HFF-Myc (cell line): ENCODE measurements around the gene BTRC.

ENCODE experiments used
- DNase-seq: peaks from one replicate; pipeline ENCODE4 v3.0.0-alpha.2; 2011; ENCODE audit warnings: low read depth; ENCODE audit errors: extremely low read depth
- H3K4me3 ChIP-seq: replicated peaks from 2 replicates; pipeline ENCODE4 v1.5.1; 2011; ENCODE audit warnings: low read depth, mild to moderate bottlenecking, control low read depth, low read length
- TF ChIP-seq, protein P1 (sequence below): IDR thresholded peaks from 2 replicates; pipeline ENCODE4 v1.5.1; 2012; ENCODE audit warnings: mild to moderate bottlenecking, low read depth, low read length, control low read depth; ENCODE audit errors: missing control alignments

Gene BTRC

DNA sequence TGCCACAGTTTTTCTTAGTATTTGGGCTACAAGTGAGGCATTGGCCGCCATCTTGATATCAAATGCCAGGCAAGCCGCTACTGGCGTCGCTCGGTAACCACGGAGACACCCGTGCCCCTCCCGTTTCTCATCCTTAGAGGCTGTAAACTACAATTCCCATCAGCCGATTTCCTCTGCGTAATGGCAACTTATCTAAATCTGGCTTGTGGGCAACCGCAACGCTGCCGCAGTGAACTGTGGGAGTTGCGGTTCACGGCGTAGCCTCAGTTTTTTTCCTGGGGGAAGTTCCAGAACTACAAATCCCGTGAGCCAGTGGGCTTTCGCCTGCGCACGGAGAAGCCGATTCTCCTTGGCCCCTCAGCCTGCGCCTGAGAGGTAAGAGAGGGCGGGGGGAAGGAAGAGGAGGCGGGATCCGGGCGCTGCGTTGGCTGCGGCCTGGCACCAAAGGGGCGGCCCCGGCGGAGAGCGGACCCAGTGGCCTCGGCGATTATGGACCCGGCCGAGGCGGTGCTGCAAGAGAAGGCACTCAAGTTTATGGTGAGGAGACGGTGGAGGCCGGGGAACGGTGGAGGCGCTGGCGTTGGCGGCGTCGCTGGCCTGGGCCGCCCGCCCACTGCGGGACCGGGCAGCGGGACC, at the start of gene BTRC:
TSS of gene BTRC (plus strand) at position 474 of the 636 bp plus-strand sequence. CDS start at position 490, 16 bp downstream.
- H3K4me3 ChIP-seq, result peak within 1 kb of the TSS; percentile 82
- peak; percentile 99 for DNase-seq
- TF ChIP-seq, protein P1, sequence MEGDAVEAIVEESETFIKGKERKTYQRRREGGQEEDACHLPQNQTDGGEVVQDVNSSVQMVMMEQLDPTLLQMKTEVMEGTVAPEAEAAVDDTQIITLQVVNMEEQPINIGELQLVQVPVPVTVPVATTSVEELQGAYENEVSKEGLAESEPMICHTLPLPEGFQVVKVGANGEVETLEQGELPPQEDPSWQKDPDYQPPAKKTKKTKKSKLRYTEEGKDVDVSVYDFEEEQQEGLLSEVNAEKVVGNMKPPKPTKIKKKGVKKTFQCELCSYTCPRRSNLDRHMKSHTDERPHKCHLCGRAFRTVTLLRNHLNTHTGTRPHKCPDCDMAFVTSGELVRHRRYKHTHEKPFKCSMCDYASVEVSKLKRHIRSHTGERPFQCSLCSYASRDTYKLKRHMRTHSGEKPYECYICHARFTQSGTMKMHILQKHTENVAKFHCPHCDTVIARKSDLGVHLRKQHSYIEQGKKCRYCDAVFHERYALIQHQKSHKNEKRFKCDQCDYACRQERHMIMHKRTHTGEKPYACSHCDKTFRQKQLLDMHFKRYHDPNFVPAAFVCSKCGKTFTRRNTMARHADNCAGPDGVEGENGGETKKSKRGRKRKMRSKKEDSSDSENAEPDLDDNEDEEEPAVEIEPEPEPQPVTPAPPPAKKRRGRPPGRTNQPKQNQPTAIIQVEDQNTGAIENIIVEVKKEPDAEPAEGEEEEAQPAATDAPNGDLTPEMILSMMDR, result no peak

- TF ChIP-seq, protein P1, result no peak
- no peak for DNase-seq
- no peak overlapping the region for H3K4me3 ChIP-seq
Measured at GRCh38 chr10:101304316-101304715, 49.6 kb upstream of the BTRC start.

DNA sequence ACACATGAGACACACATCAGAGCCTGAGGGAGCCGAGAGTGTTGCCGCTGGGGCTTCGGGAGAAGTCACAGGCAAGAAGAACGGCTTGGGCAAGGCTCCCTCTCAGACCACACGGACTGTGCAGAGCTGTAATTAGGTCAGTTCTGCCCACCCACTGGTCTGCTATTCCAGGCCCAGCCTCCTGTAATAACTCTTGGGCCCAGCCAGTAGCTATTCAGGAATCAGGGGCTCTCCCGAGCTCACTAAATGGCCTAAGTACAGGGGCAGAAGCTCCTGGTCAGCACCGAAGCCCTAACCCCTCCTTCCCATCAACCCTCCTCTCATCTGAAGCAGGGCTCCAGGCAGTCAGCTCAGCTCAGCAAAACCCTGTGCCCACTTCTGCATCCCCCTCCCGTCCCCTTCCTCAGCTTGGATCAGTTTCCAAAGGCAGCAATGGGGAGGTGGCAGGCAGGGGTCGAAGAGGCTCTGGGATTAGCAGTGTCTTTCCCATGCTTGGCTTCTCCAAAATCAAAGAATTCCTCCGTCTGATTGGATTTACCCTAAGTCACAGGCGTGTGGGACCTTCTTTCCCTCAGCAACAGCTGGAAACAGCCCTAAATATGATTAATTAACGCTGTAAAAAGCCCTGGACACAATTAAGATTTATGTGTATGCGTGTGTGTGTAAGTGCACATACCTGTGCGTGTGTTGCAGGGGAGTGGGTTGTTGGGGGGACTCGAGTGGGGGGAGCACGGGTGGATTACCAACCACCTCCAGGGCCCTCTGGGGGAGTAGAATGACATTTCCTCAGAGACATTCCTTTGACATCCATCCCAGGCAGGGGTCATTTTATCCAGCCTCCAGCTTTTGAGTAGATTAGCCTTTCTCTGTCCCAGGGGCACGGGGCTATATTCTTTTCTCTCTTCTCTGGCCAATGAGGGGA, 48.4 kb upstream of the BTRC start:
- no peak for DNase-seq
- TF ChIP-seq, protein P1, result no peak
- H3K4me3 ChIP-seq, result no peak overlapping the region

GRCh38 chr10:101308051-101308450, 45.9 kb upstream of the BTRC start:
- H3K4me3 ChIP-seq, result no peak overlapping the region
- no peak for DNase-seq
- TF ChIP-seq, protein P1, result no peak

DNA sequence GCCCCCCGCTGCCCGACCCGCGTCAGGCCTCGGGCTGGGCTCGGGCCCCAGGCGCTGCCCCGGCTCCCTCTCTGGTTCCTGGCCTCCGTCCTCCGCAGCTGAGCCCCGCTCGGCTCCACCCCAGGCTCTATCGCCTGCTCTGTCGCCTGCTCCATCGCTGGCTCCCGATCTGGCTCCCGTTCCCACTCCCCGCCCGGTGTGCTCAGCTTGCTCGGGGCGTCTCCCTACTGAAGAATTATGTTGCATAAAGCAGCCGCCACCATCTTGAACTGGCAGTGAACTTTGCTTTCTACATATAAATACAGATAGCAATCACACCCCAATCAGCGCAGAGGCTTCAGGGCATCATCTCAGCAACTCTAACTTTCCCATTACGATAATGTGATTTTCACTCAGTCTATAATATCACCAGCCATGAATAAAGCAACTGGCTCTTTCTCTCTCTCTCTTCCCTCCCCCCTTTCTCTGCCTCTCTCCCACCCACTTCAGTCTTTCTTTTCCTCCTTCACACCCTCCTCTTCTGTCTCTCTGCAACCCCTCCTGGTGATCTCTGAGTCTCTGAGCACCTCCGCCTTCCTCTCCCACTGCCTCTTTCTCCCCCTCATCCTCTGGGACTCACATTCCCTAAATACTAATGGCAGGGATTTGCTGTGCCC, 43.3 kb upstream of the BTRC start:
- no peak for DNase-seq
- TF ChIP-seq, protein P1, result no peak

DNA sequence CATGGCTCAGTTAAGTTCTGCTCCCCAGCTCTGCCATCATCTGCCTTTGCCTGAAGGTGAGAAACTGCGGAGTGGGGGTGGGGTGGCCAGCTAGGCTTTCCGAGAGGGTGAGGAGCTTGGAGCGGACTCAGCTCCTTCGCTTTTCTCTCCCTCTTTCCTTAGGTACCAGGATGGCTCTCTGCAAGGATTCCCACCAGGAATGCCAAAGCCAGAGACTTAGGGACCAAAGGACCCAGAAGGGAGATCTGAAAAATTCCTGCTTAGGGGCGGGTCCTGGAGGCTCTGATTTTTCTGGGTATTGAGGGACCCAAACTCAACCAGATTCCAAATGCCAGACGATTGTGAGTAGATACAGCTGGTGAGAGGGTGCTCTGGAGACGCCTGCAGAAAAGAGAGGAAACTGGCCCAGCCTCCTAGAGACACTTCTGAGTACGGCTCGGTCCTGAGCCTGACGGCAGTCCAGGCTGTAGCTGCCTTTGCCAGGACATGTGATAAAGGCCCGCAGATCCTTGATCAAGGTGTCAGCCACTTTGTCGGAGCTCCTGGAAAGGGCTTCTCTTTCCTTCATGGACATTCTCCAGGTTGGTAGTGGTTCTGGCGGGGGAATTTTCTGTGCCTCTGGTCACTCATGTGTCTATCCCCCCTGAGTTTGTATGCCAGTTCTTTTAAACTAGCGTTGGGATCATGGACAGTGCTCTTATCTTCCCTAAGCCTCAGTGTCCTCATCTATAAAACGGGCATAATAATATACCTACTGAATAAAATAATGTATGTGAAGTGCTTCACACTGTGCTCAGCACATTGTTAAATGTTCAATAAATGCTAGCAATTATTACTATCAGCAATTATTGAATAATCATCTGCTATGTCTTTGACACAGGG, 42.5 kb upstream of the BTRC start:
- TF ChIP-seq, protein P1, result no peak
- H3K4me3 ChIP-seq, result no peak overlapping the region
- DNase-seq, result no peak

More for the DNA sequence above, 43.3 kb upstream of the BTRC start:
- H3K4me3 ChIP-seq, result no peak overlapping the region
